T-helper 17 cell (primary cell): ENCODE data around the gene PLXNA3. TPM values are rescaled to one million over a fixed set of nuclear protein-coding genes. Genes with fewer than 3 reads are reported as not detected.
"Not testable (repeated sequence)": the region's sequence is repeated elsewhere in the genome, so short reads cannot be mapped to it uniquely, and the experiment has no call there.

Source experiments
- ATAC-seq: fragments of 150-1000 bp; cut with Tn5 transposase; 2 replicates; pipeline ENCODE4 v1.10.0; 2021; ENCODE audit warnings: mild to moderate bottlenecking, moderate library complexity
- DNase-seq, 3 donors: peaks; one replicate each; pipeline versions ENCODE4 v3.0.0 to v3.0.0-alpha.2; 2020 to 2021
- H3K9me3 ChIP-seq: one replicate; pipeline ENCODE4 v1.7.0; 2013; ENCODE audit warnings: low read length, mild to moderate bottlenecking; ENCODE audit not compliant: control insufficient read depth, poor library complexity, severe bottlenecking
- H3K27ac Mint-ChIP-seq: one replicate; pipeline ENCODE4 v1.8.0; 2022; ENCODE audit warnings: mild to moderate bottlenecking, moderate library complexity, mixed read lengths
- H3K27me3 Mint-ChIP-seq: one replicate; pipeline ENCODE4 v1.8.0; 2022; ENCODE audit warnings: mixed read lengths
- H3K36me3 Mint-ChIP-seq: one replicate; pipeline ENCODE4 v1.8.0; 2022; ENCODE audit warnings: low read depth, mixed read lengths
- H3K4me1 Mint-ChIP-seq: one replicate; pipeline ENCODE4 v1.8.0; 2022; ENCODE audit warnings: mild to moderate bottlenecking, mixed read lengths
- H3K4me3 Mint-ChIP-seq: one replicate; pipeline ENCODE4 v1.8.0; 2022; ENCODE audit warnings: mild to moderate bottlenecking, moderate library complexity, mixed read lengths
- total RNA-seq, 4 donors: library from RNA in 2 of 4; stranded (reverse) in 2 of 4; gene quantifications; one replicate each; pipeline ENCODE4 v1.2.3 and lab custom pipeline; 2022 to 2026

Gene PLXNA3
- total RNA-seq, 2 donors from 2014 or later = 66.3 to 78.6 TPM

- Mint-ChIP-seq H3K4me1 (peaks cover 13% of the 10 kb centered on the region), H3K27ac (peak within 1 kb of the TSS; percentile 89), H3K4me3 (peak within 1 kb of the TSS; percentile 92), H3K27me3 (no peaks in the 10 kb centered on the region), H3K36me3 (peaks cover 2% of the 10 kb centered on the region)
- no peaks in the 10 kb centered on the region for H3K9me3 ChIP-seq
- peak; percentile 68 to 86 (median 82) for DNase-seq
- peak; percentile 88 for ATAC-seq
These were observed 32.5 kb downstream of the PLXNA3 start, which contains the start of gene SLC10A3 for GRCh38 chrX:154490414-154491083. Gene SLC10A3, minus strand, starts transcription at chrX:154490629. Its CDS starts 1,689 bp downstream, at chrX:154488940.

GRCh38 chrX:154494715-154495114 is 36.6 kb downstream of the PLXNA3 start:
- Mint-ChIP-seq H3K4me1 (peaks cover 1% of the 10 kb centered on the region), H3K36me3 (no peaks in the 10 kb centered on the region), H3K4me3 (no peak overlapping the region), H3K27me3 (no peaks in the 10 kb centered on the region), H3K27ac (no peak overlapping the region)
- no peak for DNase-seq
- ATAC-seq = no peak
- no peaks in the 10 kb centered on the region for H3K9me3 ChIP-seq

GRCh38 chrX:154495472-154495922 is 37.4 kb downstream of the PLXNA3 start:
- Mint-ChIP-seq H3K27ac (no peak overlapping the region), H3K4me3 (no peak overlapping the region), H3K36me3 (no peaks in the 10 kb centered on the region), H3K27me3 (no peaks in the 10 kb centered on the region), H3K4me1 (no peaks in the 10 kb centered on the region)
- no peak for ATAC-seq
- no peaks in the 10 kb centered on the region for H3K9me3 ChIP-seq
- DNase-seq = no peak

GRCh38 chrX:154496591-154497137 is 38.6 kb downstream of the PLXNA3 start:
- not testable (repeated sequence) for H3K4me3 Mint-ChIP-seq, ATAC-seq, H3K9me3 ChIP-seq, H3K27me3 Mint-ChIP-seq, H3K4me1 Mint-ChIP-seq, H3K27ac Mint-ChIP-seq, H3K36me3 Mint-ChIP-seq, DNase-seq

GRCh38 chrX:154501423-154501822 is 43.3 kb downstream of the PLXNA3 start:
- H3K4me1 Mint-ChIP-seq, ATAC-seq, H3K4me3 Mint-ChIP-seq, H3K27ac Mint-ChIP-seq, H3K27me3 Mint-ChIP-seq, H3K9me3 ChIP-seq, DNase-seq, H3K36me3 Mint-ChIP-seq: not testable (repeated sequence)

- DNase-seq (no peak), ATAC-seq (no peak)
- Mint-ChIP-seq H3K4me1 (no peaks in the 10 kb centered on the region), H3K36me3 (no peaks in the 10 kb centered on the region), H3K27ac (no peak overlapping the region), H3K27me3 (no peaks in the 10 kb centered on the region), H3K4me3 (no peak overlapping the region)
- H3K9me3 ChIP-seq = no peaks in the 10 kb centered on the region
These were observed 44.0 kb downstream of the PLXNA3 start for GRCh38 chrX:154502098-154502497.

GRCh38 chrX:154502989-154503388 is 44.9 kb downstream of the PLXNA3 start:
- H3K36me3 Mint-ChIP-seq = no peaks in the 10 kb centered on the region
- H3K4me3 Mint-ChIP-seq = no peak overlapping the region
- H3K27me3 Mint-ChIP-seq = no peaks in the 10 kb centered on the region
- DNase-seq (no peak), ATAC-seq (no peak)
- no peaks in the 10 kb centered on the region for H3K9me3 ChIP-seq
- no peak overlapping the region for H3K27ac Mint-ChIP-seq
- no peaks in the 10 kb centered on the region for H3K4me1 Mint-ChIP-seq

- Mint-ChIP-seq H3K36me3 (peaks cover 2% of the 10 kb centered on the region), H3K27me3 (no peaks in the 10 kb centered on the region), H3K4me3 (no peak overlapping the region), H3K4me1 (peaks cover 5% of the 10 kb centered on the region), H3K27ac (no peak overlapping the region)
- DNase-seq (no peak), ATAC-seq (no peak)
- no peaks in the 10 kb centered on the region for H3K9me3 ChIP-seq
These were observed 47.7 kb downstream of the PLXNA3 start for GRCh38 chrX:154505734-154506133.

GRCh38 chrX:154506483-154507332 is 48.6 kb downstream of the PLXNA3 start:
- no peak overlapping the region for H3K4me3 Mint-ChIP-seq
- peaks cover 5% of the 10 kb centered on the region for H3K4me1 Mint-ChIP-seq
- H3K36me3 Mint-ChIP-seq = peaks cover 2% of the 10 kb centered on the region
- H3K9me3 ChIP-seq = no peaks in the 10 kb centered on the region
- DNase-seq = no peak
- no peaks in the 10 kb centered on the region for H3K27me3 Mint-ChIP-seq
- H3K27ac Mint-ChIP-seq = no peak overlapping the region
- ATAC-seq = no peak

- Mint-ChIP-seq H3K4me1 (peaks cover 5% of the 10 kb centered on the region), H3K27me3 (no peaks in the 10 kb centered on the region), H3K27ac (no peak overlapping the region), H3K36me3 (peaks cover 2% of the 10 kb centered on the region), H3K4me3 (no peak overlapping the region)
- ATAC-seq (no peak), DNase-seq (no peak)
- no peaks in the 10 kb centered on the region for H3K9me3 ChIP-seq
These were observed 49.7 kb downstream of the PLXNA3 start for GRCh38 chrX:154507673-154508383.

- DNase-seq (no peak), ATAC-seq (no peak)
- H3K4me3 Mint-ChIP-seq = no peak overlapping the region
- no peaks in the 10 kb centered on the region for H3K9me3 ChIP-seq
- peaks cover 5% of the 10 kb centered on the region for H3K4me1 Mint-ChIP-seq
- no peak overlapping the region for H3K27ac Mint-ChIP-seq
- peaks cover 2% of the 10 kb centered on the region for H3K36me3 Mint-ChIP-seq
- H3K27me3 Mint-ChIP-seq = no peaks in the 10 kb centered on the region
These were observed 50.3 kb downstream of the PLXNA3 start for GRCh38 chrX:154508384-154508745.

- no peaks in the 10 kb centered on the region for H3K9me3 ChIP-seq
- DNase-seq (no peak), ATAC-seq (no peak)
- no peaks in the 10 kb centered on the region for H3K27me3 Mint-ChIP-seq
- H3K27ac Mint-ChIP-seq = no peak overlapping the region
- H3K4me3 Mint-ChIP-seq = no peak overlapping the region
- peaks cover 2% of the 10 kb centered on the region for H3K36me3 Mint-ChIP-seq
- H3K4me1 Mint-ChIP-seq = peaks cover 10% of the 10 kb centered on the region
These were observed 51.4 kb downstream of the PLXNA3 start for GRCh38 chrX:154509455-154509854.

GRCh38 chrX:154511761-154512160 is 53.7 kb downstream of the PLXNA3 start:
- peaks cover 20% of the 10 kb centered on the region for H3K4me1 Mint-ChIP-seq
- no peaks in the 10 kb centered on the region for H3K9me3 ChIP-seq
- H3K27me3 Mint-ChIP-seq = no peaks in the 10 kb centered on the region
- peaks cover 2% of the 10 kb centered on the region for H3K36me3 Mint-ChIP-seq
- DNase-seq = no peak
- ATAC-seq = no peak
- peak overlapping the region; percentile 19 for H3K27ac Mint-ChIP-seq
- no peak overlapping the region for H3K4me3 Mint-ChIP-seq
